Midbrain (tissue), 1 donor: ENCODE data around the gene ITGBL1.
A peak's percentile ranks its signal among the peaks of the same experiment; 100 is the strongest.

Experiments
- DNase-seq: peaks from one replicate; lab custom pipeline; 2025; lab: John Stamatoyannopoulos, UW

ITGBL1 gene

GRCh38 chr13:101452519-101453485, at the start of gene ITGBL1:
ITGBL1 (plus strand) TSS chr13:101452675; CDS start chr13:101452834, 159 bp downstream.
- DNase-seq, result no peak

GRCh38 chr13:101406791-101407190, 45.7 kb upstream of the ITGBL1 start:
- DNase-seq, result no peak

GRCh38 chr13:101408154-101408553, 44.3 kb upstream of the ITGBL1 start:
- no peak for DNase-seq

GRCh38 chr13:101408992-101409656, 43.4 kb upstream of the ITGBL1 start:
- DNase-seq, result no peak

GRCh38 chr13:101412076-101412475, 40.4 kb upstream of the ITGBL1 start:
- DNase-seq, result no peak

- peak; percentile 56 for DNase-seq
These were observed 36.9 kb upstream of the ITGBL1 start for GRCh38 chr13:101415358-101416174.

- DNase-seq, result peak; percentile 82
These were observed 36.1 kb upstream of the ITGBL1 start, which contains the start of gene NALCN for GRCh38 chr13:101416181-101417042. NALCN (minus strand) TSS chr13:101416508; CDS start chr13:101399126, 17,382 bp downstream.

- peak; percentile 66 for DNase-seq
These were observed 35.5 kb upstream of the ITGBL1 start for GRCh38 chr13:101417043-101417406.

GRCh38 chr13:101417501-101417900, 35.0 kb upstream of the ITGBL1 start:
- DNase-seq, result no peak

- DNase-seq, result no peak
These were observed 28.6 kb upstream of the ITGBL1 start for GRCh38 chr13:101423872-101424271.

GRCh38 chr13:101424381-101425155, 27.9 kb upstream of the ITGBL1 start:
- peak; percentile 83 for DNase-seq

GRCh38 chr13:101425156-101425471, 27.4 kb upstream of the ITGBL1 start:
- DNase-seq, result no peak

- DNase-seq, result no peak
These were observed 26.9 kb upstream of the ITGBL1 start for GRCh38 chr13:101425623-101426022.

- no peak for DNase-seq
These were observed 22.7 kb upstream of the ITGBL1 start for GRCh38 chr13:101429733-101430132.

- no peak for DNase-seq
These were observed 18.6 kb upstream of the ITGBL1 start for GRCh38 chr13:101433895-101434294.

- no peak for DNase-seq
These were observed 18.0 kb upstream of the ITGBL1 start for GRCh38 chr13:101434486-101434885.

- no peak for DNase-seq
These were observed 4.6 kb upstream of the ITGBL1 start for GRCh38 chr13:101447852-101448251.

GRCh38 chr13:101449790-101450748, 2.4 kb upstream of the ITGBL1 start:
- DNase-seq, result no peak

GRCh38 chr13:101450749-101451130, 1.7 kb upstream of the ITGBL1 start:
- no peak for DNase-seq
